Prostate gland (tissue), 2 donors: Measurements from ENCODE around the gene ZNF268. TPM values are rescaled to one million over a fixed set of nuclear protein-coding genes. Genes with fewer than 3 reads are reported as not detected.

Source experiments
- DNase-seq: peaks from one replicate; pipeline ENCODE4 v3.0.0-alpha.2; 2019; ENCODE audit warnings: low spot score
- H3K27ac ChIP-seq, 2 donors: fragments of 200-600 bp; sonication (generic); 2 replicates each; pipeline ENCODE4 v1.5.1; 2017 to 2019
- H3K27me3 ChIP-seq: fragments of 200-600 bp; sonication (generic); replicated peaks from 2 replicates; pipeline ENCODE4 v1.5.1; 2019; ENCODE audit not compliant: insufficient read depth
- H3K36me3 ChIP-seq, 2 donors: fragments of 200-600 bp; sonication (generic); 1 replicate in 1 of 2; 2 replicates in 1 of 2; pipeline versions ENCODE4 v1.5.1 to v1.8.1; 2017 to 2019
- H3K4me1 ChIP-seq: fragments of 200-600 bp; sonication (generic); replicated peaks from 2 replicates; pipeline ENCODE4 v1.5.1; 2019
- H3K4me3 ChIP-seq, 2 donors: fragments of 200-600 bp; sonication (generic); 2 replicates each; pipeline ENCODE4 v1.5.1; 2017 to 2019
- H3K9me3 ChIP-seq: fragments of 200-600 bp; sonication (generic); 2 replicates; pipeline ENCODE4 v1.5.1; 2017
- POLR2A ChIP-seq: fragments of 450-650 bp; IDR thresholded peaks from one replicate; pipeline ENCODE4 v1.6.1; 2016; ENCODE audit warnings: antibody characterized with exemption, mild to moderate bottlenecking
- POLR2AphosphoS5 ChIP-seq: sonication (generic); formaldehyde crosslinking; IDR thresholded peaks from one replicate; pipeline ENCODE4 v1.6.1; 2017; ENCODE audit warnings: antibody characterized with exemption
- WGBS: methylation state at CpG from one replicate; pipeline ENCODE4 v1.1.5; 2018; 5-methylcytosine and 5-hydroxymethylcytosine counted together
- intact Hi-C: fragments of 100-400 bp; cut with DNase I; formaldehyde crosslinking; loops from one replicate; pipeline ENCODE4 v1.14.2; 2022
- total RNA-seq, 2 donors: library from RNA; depleted of rRNA; stranded (reverse); fragments of >200 nt; gene quantifications; one replicate each; pipeline ENCODE4 v1.1.0, GENCODE V29; 2016
- TF ChIP-seq, protein P1 (sequence below), 4 experiments: fragments of 200-600 bp in 2 of 4; fragments of 450-650 bp in 2 of 4; sonication (generic) in 2 of 4; IDR thresholded peaks; 1 replicate in 3 of 4; 2 replicates in 1 of 4; pipeline ENCODE4 v1.5.1; 2016 to 2019; ENCODE audit warnings: antibody characterized with exemption in 4 of 4, mild to moderate bottlenecking in 2 of 4, moderate library complexity in 2 of 4

Gene ZNF268
- total RNA-seq, 2 donors from 2014 or later = 22.6 to 33.2 TPM

- no peaks in the 10 kb centered on the region for H3K9me3 ChIP-seq
- 88% methylated on average over 1 of the region's 1 CpG for WGBS
- no peak overlapping the region for H3K27ac ChIP-seq
- TF ChIP-seq POLR2A = no peak
- TF ChIP-seq POLR2AphosphoS5 = no peak
- TF ChIP-seq, protein P1, sequence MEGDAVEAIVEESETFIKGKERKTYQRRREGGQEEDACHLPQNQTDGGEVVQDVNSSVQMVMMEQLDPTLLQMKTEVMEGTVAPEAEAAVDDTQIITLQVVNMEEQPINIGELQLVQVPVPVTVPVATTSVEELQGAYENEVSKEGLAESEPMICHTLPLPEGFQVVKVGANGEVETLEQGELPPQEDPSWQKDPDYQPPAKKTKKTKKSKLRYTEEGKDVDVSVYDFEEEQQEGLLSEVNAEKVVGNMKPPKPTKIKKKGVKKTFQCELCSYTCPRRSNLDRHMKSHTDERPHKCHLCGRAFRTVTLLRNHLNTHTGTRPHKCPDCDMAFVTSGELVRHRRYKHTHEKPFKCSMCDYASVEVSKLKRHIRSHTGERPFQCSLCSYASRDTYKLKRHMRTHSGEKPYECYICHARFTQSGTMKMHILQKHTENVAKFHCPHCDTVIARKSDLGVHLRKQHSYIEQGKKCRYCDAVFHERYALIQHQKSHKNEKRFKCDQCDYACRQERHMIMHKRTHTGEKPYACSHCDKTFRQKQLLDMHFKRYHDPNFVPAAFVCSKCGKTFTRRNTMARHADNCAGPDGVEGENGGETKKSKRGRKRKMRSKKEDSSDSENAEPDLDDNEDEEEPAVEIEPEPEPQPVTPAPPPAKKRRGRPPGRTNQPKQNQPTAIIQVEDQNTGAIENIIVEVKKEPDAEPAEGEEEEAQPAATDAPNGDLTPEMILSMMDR (IDR thresholded peaks at IDR 0.05) = no peak
- H3K4me3 ChIP-seq = no peak overlapping the region
- intact Hi-C loops = no loop called here
- no peak for DNase-seq
- H3K27me3 ChIP-seq = no peaks in the 10 kb centered on the region
- no peaks in the 10 kb centered on the region for H3K4me1 ChIP-seq
- H3K36me3 ChIP-seq = no peaks in the 10 kb centered on the region
Observed at GRCh38 chr12:133172491-133172890, 8.8 kb upstream of the ZNF268 start.

- Histone ChIP-seq H3K27me3 (no peaks in the 10 kb centered on the region), H3K9me3 (no peaks in the 10 kb centered on the region), H3K4me1 (no peaks in the 10 kb centered on the region), H3K27ac (no peak overlapping the region), H3K4me3 (no peak overlapping the region), H3K36me3 (no peaks in the 10 kb centered on the region)
- TF ChIP-seq, protein P1 (IDR thresholded peaks at IDR 0.05) = no peak
- no peak for TF ChIP-seq POLR2AphosphoS5
- no peak for TF ChIP-seq POLR2A
- DNase-seq = no peak
- intact Hi-C loops = no loop called here
- WGBS = 87% methylated on average over 1 of the region's 1 CpG
Observed at GRCh38 chr12:133174901-133175300, 6.4 kb upstream of the ZNF268 start.

- Histone ChIP-seq H3K9me3 (no peaks in the 10 kb centered on the region), H3K27ac (no peak overlapping the region), H3K27me3 (no peaks in the 10 kb centered on the region), H3K4me3 (no peak overlapping the region), H3K36me3 (no peaks in the 10 kb centered on the region), H3K4me1 (no peaks in the 10 kb centered on the region)
- whole genome bisulfite sequencing = 96% methylated on average over 8 of the region's 8 CpGs
- no peak for DNase-seq
- intact Hi-C loops = loop anchor here (2.0 kb wide), 1 partner anchor 50 kb away; the partner anchor contains the start of genes ZNF10 and ZNF891
- TF ChIP-seq POLR2A (no peak), POLR2AphosphoS5 (no peak)
- TF ChIP-seq, protein P1 (IDR thresholded peaks at IDR 0.05) = no peak
Observed at GRCh38 chr12:133180669-133181068, 626 bp upstream of the ZNF268 start.

GRCh38 chr12:133190176-133190575, 8.9 kb downstream of the ZNF268 start:
- no peak overlapping the region for H3K27ac ChIP-seq
- WGBS = 93% methylated on average over 2 of the region's 2 CpGs
- H3K4me3 ChIP-seq = no peak overlapping the region
- H3K36me3 ChIP-seq = peaks cover 46 to 67% of the 10 kb centered on the region in 2 donors
- no peaks in the 10 kb centered on the region for H3K9me3 ChIP-seq
- intact Hi-C loops = no loop called here
- TF ChIP-seq POLR2AphosphoS5 = no peak
- no peak for TF ChIP-seq POLR2A
- TF ChIP-seq, protein P1 (IDR thresholded peaks at IDR 0.05) = no peak
- no peaks in the 10 kb centered on the region for H3K4me1 ChIP-seq
- H3K27me3 ChIP-seq = no peaks in the 10 kb centered on the region
- DNase-seq = no peak

DNA sequence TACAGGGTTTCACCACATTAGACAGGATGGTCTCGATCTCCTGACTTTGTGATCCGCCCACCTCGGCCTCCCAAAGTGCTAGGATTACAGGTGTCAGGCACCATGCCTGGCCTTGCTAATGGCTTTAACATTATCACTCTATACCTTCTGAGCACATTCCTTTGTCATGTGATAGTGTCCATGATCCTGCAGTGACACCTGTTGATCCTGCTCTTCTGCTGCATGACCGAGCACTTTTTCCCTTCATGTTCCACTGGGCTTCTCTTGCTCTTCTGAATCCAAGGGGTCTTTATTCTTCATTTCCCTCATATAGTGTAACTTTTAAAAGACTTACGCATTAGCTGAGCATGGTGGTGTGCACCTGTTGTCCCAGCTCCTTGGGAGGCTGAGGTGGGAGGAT, 11.6 kb downstream of the ZNF268 start:
- no peaks in the 10 kb centered on the region for H3K4me1 ChIP-seq
- no peaks in the 10 kb centered on the region for H3K27me3 ChIP-seq
- H3K9me3 ChIP-seq = peaks cover 5% of the 10 kb centered on the region
- TF ChIP-seq POLR2A (no peak), POLR2AphosphoS5 (no peak)
- TF ChIP-seq, protein P1 (IDR thresholded peaks at IDR 0.05) = no peak
- no peak for DNase-seq
- intact Hi-C loops = no loop called here
- no peak overlapping the region for H3K4me3 ChIP-seq
- 98% methylated on average over 5 of the region's 5 CpGs for WGBS
- H3K27ac ChIP-seq = no peak overlapping the region
- H3K36me3 ChIP-seq = peaks cover 51 to 69% of the 10 kb centered on the region in 2 donors
